SJCRH30 (cell line): ENCODE measurements around the gene IPO9. TPM values are rescaled to one million over a fixed set of nuclear protein-coding genes. Genes with fewer than 3 reads are reported as not detected.

ENCODE experiments used
- total RNA-seq: library from RNA; depleted of rRNA; stranded (reverse); fragments of >200 nt; shearing (Covaris generic); gene quantifications from 2 replicates; pipeline ENCODE4 v1.2.3, GENCODE V29; 2014; rRNA removed

Gene IPO9
- total RNA-seq, 1 experiment from 2014 or later: 70.4 TPM

Other genes with a start within 250 kb of the IPO9 start
- gene SHISA4, start 59.7 kb downstream of the IPO9 start, total RNA-seq: 3.5 and 3.8 TPM in 2 replicates
- gene LMOD1, start 117.4 kb downstream of the IPO9 start, total RNA-seq: not detected in 2 replicates
- gene TIMM17A, start 126.3 kb downstream of the IPO9 start, total RNA-seq: 86.8 and 89.5 TPM in 2 replicates
- gene RNPEP, start 153.5 kb downstream of the IPO9 start, total RNA-seq: 45.4 and 48.4 TPM in 2 replicates
- 0.51 and 0.59 TPM in 2 replicates for gene ELF3, start 181.4 kb downstream of the IPO9 start, total RNA-seq